Endometrial microvascular endothelial cells (primary cell): ENCODE results near the gene AARS1. TPM values are rescaled to one million over a fixed set of nuclear protein-coding genes. Genes with fewer than 3 reads are reported as not detected.
"Not testable (repeated sequence)": the region's sequence is repeated elsewhere in the genome, so short reads cannot be mapped to it uniquely, and the experiment has no call there.

Experiments
- in situ Hi-C: cut with HindIII; loops from 2 replicates; pipeline ENCODE4 v1.10.0; 2017; ENCODE audit warnings: low sequenced_read_pairs, low pct_unique_long_range_greater_than_20kb; ENCODE audit errors: inconsistent ontology term
- total RNA-seq: library from RNA; depleted of rRNA; stranded (reverse); fragments of >200 nt; gene quantifications from one replicate; pipeline ENCODE4 v1.2.3, GENCODE V29; 2015; ENCODE audit errors: inconsistent ontology term

Gene AARS1
- total RNA-seq, 1 donor from 2014 or later: 85.6 TPM

- in situ Hi-C loops: not testable (repeated sequence)
Observed at GRCh38 chr16:70287304-70287971, 1.9 kb downstream of the AARS1 start.

GRCh38 chr16:70276392-70276791 is 12.9 kb downstream of the AARS1 start:
- in situ Hi-C loops: no loop called here

GRCh38 chr16:70271696-70272095 is 17.6 kb downstream of the AARS1 start:
- in situ Hi-C loops: no loop called here

GRCh38 chr16:70270176-70270575 is 19.1 kb downstream of the AARS1 start:
- in situ Hi-C loops: no loop called here

- in situ Hi-C loops: no loop called here
Observed at GRCh38 chr16:70269471-70269870, 19.8 kb downstream of the AARS1 start.

- in situ Hi-C loops: not testable (repeated sequence)
Observed at GRCh38 chr16:70267922-70268321, 21.4 kb downstream of the AARS1 start.

GRCh38 chr16:70267516-70267915 is 21.8 kb downstream of the AARS1 start:
- in situ Hi-C loops: no loop called here

- in situ Hi-C loops: not testable (repeated sequence)
Observed at GRCh38 chr16:70259903-70260302, 29.4 kb downstream of the AARS1 start.

- in situ Hi-C loops: no loop called here
Observed at GRCh38 chr16:70258946-70259345, 30.4 kb downstream of the AARS1 start.

- in situ Hi-C loops: no loop called here
Observed at GRCh38 chr16:70258065-70258464, 31.2 kb downstream of the AARS1 start.

- in situ Hi-C loops: no loop called here
Observed at GRCh38 chr16:70257391-70257790, 31.9 kb downstream of the AARS1 start.

GRCh38 chr16:70255574-70255973 is 33.7 kb downstream of the AARS1 start:
- in situ Hi-C loops: no loop called here

- in situ Hi-C loops: no loop called here
Observed at GRCh38 chr16:70254965-70255286, 34.4 kb downstream of the AARS1 start.

- in situ Hi-C loops: no loop called here
Observed at GRCh38 chr16:70254180-70254964, 34.9 kb downstream of the AARS1 start.

GRCh38 chr16:70253291-70254106 is 35.8 kb downstream of the AARS1 start:
- in situ Hi-C loops: no loop called here

GRCh38 chr16:70252355-70252988 is 36.8 kb downstream of the AARS1 start:
- in situ Hi-C loops: no loop called here

- in situ Hi-C loops: no loop called here
Observed at GRCh38 chr16:70251629-70252354, 37.5 kb downstream of the AARS1 start, which contains the start of gene EXOSC6. EXOSC6 (minus strand) TSS chr16:70251940; CDS start chr16:70251900, 40 bp downstream.

- in situ Hi-C loops: no loop called here
Observed at GRCh38 chr16:70250748-70251628, 38.3 kb downstream of the AARS1 start.
